Vagina (tissue), 2 donors: ENCODE data around the gene IRAK1.

ENCODE experiments used
- POLR2A ChIP-seq, 2 donors: fragments of 450-650 bp; IDR thresholded peaks; one replicate each; pipeline ENCODE4 v1.6.1; 2017; ENCODE audit warnings: antibody characterized with exemption in 2 of 2, mild to moderate bottlenecking in 2 of 2, moderate library complexity in 2 of 2
- POLR2AphosphoS5 ChIP-seq, 2 donors: sonication (generic); formaldehyde crosslinking; IDR thresholded peaks; one replicate each; pipeline ENCODE4 v1.9.0; 2017; ENCODE audit warnings: antibody characterized with exemption in 2 of 2, mild to moderate bottlenecking in 2 of 2, low read depth in 1 of 2; ENCODE audit not compliant: insufficient read depth in 1 of 2
- TF ChIP-seq, protein P1 (sequence below), 3 experiments: fragments of 450-650 bp in 2 of 3; fragments of 200-600 bp in 1 of 3; sonication (generic) in 1 of 3; IDR thresholded peaks; one replicate each; pipeline ENCODE4 v1.5.1; 2017 to 2019; ENCODE audit warnings: antibody characterized with exemption in 3 of 3, mild to moderate bottlenecking in 2 of 3, moderate library complexity in 2 of 3

DNA sequence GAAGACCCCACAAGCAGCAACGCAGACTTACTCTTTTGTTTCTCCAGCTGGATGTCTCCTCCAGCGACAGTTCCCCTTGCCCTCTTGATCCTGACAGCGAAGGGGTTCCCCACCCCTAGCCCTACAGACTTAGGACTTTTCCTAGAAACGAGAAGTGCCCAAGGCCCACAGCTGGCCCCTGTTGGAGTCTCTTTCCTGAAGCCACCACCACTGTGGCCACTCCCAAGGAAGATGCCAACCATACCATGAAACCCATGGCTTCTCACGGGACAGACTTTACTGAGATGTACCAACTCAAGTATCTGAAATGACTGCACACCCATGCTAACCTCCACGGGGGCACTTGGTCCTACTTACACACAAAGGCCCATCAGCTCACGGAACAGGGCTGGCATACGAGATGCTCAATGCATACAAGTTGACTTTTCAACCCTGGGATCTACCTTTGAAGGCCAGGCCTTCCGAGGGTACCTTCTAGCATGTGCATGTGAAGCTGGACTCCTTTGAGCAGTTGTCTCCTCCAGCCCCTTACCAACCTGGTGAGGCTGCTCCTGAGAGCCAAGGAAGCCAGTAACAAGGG lies 924 bp upstream of the IRAK1 start:
- TF ChIP-seq, protein P1, sequence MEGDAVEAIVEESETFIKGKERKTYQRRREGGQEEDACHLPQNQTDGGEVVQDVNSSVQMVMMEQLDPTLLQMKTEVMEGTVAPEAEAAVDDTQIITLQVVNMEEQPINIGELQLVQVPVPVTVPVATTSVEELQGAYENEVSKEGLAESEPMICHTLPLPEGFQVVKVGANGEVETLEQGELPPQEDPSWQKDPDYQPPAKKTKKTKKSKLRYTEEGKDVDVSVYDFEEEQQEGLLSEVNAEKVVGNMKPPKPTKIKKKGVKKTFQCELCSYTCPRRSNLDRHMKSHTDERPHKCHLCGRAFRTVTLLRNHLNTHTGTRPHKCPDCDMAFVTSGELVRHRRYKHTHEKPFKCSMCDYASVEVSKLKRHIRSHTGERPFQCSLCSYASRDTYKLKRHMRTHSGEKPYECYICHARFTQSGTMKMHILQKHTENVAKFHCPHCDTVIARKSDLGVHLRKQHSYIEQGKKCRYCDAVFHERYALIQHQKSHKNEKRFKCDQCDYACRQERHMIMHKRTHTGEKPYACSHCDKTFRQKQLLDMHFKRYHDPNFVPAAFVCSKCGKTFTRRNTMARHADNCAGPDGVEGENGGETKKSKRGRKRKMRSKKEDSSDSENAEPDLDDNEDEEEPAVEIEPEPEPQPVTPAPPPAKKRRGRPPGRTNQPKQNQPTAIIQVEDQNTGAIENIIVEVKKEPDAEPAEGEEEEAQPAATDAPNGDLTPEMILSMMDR (IDR thresholded peaks at IDR 0.05): no peak
- TF ChIP-seq POLR2A (IDR thresholded peaks at IDR 0.05) (no peak), POLR2AphosphoS5 (IDR thresholded peaks at IDR 0.05; ENCODE audit: insufficient read depth in 1 of 2, low read depth in 1 of 2) (no peak)
